Neural cell (in vitro differentiated cells): ENCODE results near the gene GLDC. TPM values are rescaled to one million over a fixed set of nuclear protein-coding genes. Genes with fewer than 3 reads are reported as not detected.
A peak's percentile ranks its signal among the peaks of the same experiment; 100 is the strongest.
"Not testable (repeated sequence)": the region's sequence is repeated elsewhere in the genome, so short reads cannot be mapped to it uniquely, and the experiment has no call there.

ENCODE experiments used
- H2AFZ ChIP-seq: fragments of 200-600, 300-800 bp; sonication (generic), shearing (Covaris generic); 2 replicates; pipeline ENCODE4 v1.6.0; 2014; ENCODE audit warnings: low read depth, mild to moderate bottlenecking, antibody characterized with exemption, low read length, moderate library complexity
- H3F3A ChIP-seq: fragments of 200-600 bp; shearing (Covaris generic); 2 replicates; pipeline ENCODE4 v1.6.1; 2016; ENCODE audit warnings: mild to moderate bottlenecking, moderate library complexity, mixed read lengths, antibody characterized with exemption, low read length; ENCODE audit not compliant: insufficient read depth, poor library complexity, severe bottlenecking
- H3K27ac ChIP-seq: fragments of 200-600, 300-800 bp; sonication (generic), shearing (Covaris generic); 2 replicates; pipeline ENCODE4 v1.5.1; 2014; ENCODE audit warnings: mild to moderate bottlenecking, low read length, moderate library complexity
- H3K27me3 ChIP-seq: fragments of 300-800, 200-600 bp; sonication (generic), shearing (Covaris generic); 2 replicates; pipeline ENCODE4 v1.6.0; 2014; ENCODE audit warnings: mild to moderate bottlenecking, low read depth, low read length, moderate library complexity; ENCODE audit not compliant: insufficient read depth
- H3K36me3 ChIP-seq: fragments of 300-800, 200-600 bp; sonication (generic), shearing (Covaris generic); 2 replicates; pipeline ENCODE4 v1.5.1; 2014; ENCODE audit warnings: mild to moderate bottlenecking, antibody characterized with exemption, low read length, moderate library complexity; ENCODE audit not compliant: insufficient read depth
- H3K4me2 ChIP-seq: fragments of 300-800, 200-600 bp; sonication (generic), shearing (Covaris generic); 2 replicates; pipeline ENCODE4 v1.6.0; 2014; ENCODE audit warnings: mild to moderate bottlenecking, low read length
- H3K4me3 ChIP-seq: fragments of 300-800, 200-600 bp; sonication (generic), shearing (Covaris generic); 2 replicates; pipeline ENCODE4 v1.5.1; 2014; ENCODE audit warnings: mild to moderate bottlenecking, low read length, moderate library complexity
- H3K79me2 ChIP-seq: fragments of 200-600 bp; shearing (Covaris generic); replicated peaks from 2 replicates; pipeline ENCODE4 v1.6.0; 2014; ENCODE audit warnings: mild to moderate bottlenecking, low read length, moderate library complexity; ENCODE audit not compliant: insufficient read depth
- H3K9ac ChIP-seq: fragments of 300-800, 200-600 bp; sonication (generic), shearing (Covaris generic); 2 replicates; pipeline ENCODE4 v1.6.1; 2016; ENCODE audit warnings: mild to moderate bottlenecking, low read length, mixed read lengths
- H3K9me2 ChIP-seq: fragments of 200-600 bp; shearing (Covaris generic); 2 replicates; pipeline ENCODE4 v1.6.1; 2016; ENCODE audit warnings: mild to moderate bottlenecking, low read length, mixed read lengths; ENCODE audit not compliant: insufficient read depth
- H3K9me3 ChIP-seq: fragments of 200-600, 300-800 bp; sonication (generic), shearing (Covaris generic); 2 replicates; pipeline ENCODE4 v1.6.1; 2016; ENCODE audit warnings: mild to moderate bottlenecking, mixed run types, low read length, moderate library complexity, mixed read lengths
- H4K20me1 ChIP-seq: fragments of 200-600 bp; shearing (Covaris generic); 2 replicates; pipeline ENCODE4 v1.6.1; 2016; ENCODE audit warnings: mild to moderate bottlenecking, mixed run types; ENCODE audit not compliant: insufficient read depth
- EP300 ChIP-seq: fragments of 450-650 bp; conservative IDR thresholded peaks from 2 replicates; pipeline ENCODE4 v1.6.1; 2014; ENCODE audit warnings: antibody characterized with exemption, mild to moderate bottlenecking, moderate library complexity; ENCODE audit not compliant: poor library complexity, severe bottlenecking
- EZH2 ChIP-seq: fragments of 200-600, 300-800 bp; shearing (Covaris generic), sonication (generic); IDR thresholded peaks from 2 replicates; pipeline ENCODE4 v1.6.1; 2014; ENCODE audit warnings: antibody characterized with exemption, low read length, borderline replicate concordance, mild to moderate bottlenecking; ENCODE audit not compliant: insufficient read depth, poor library complexity, severe bottlenecking
- MXI1 ChIP-seq: fragments of 450-650 bp; conservative IDR thresholded peaks from 2 replicates; pipeline ENCODE4 v1.6.1; 2014; ENCODE audit warnings: antibody characterized with exemption, mild to moderate bottlenecking; ENCODE audit not compliant: poor library complexity, severe bottlenecking
- POLR2AphosphoS5 ChIP-seq: IDR thresholded peaks from 2 replicates; pipeline ENCODE4 v1.6.1; 2012
- RAD21 ChIP-seq: fragments of 450-650 bp; conservative IDR thresholded peaks from 2 replicates; pipeline ENCODE4 v1.6.1; 2014; ENCODE audit warnings: antibody characterized with exemption, mild to moderate bottlenecking, moderate library complexity
- REST ChIP-seq: IDR thresholded peaks from 2 replicates; pipeline ENCODE4 v1.6.1; 2012; ENCODE audit warnings: borderline replicate concordance
- SMC3 ChIP-seq: fragments of 450-650 bp; conservative IDR thresholded peaks from 2 replicates; pipeline ENCODE4 v1.6.1; 2014; ENCODE audit warnings: antibody characterized with exemption, mild to moderate bottlenecking, moderate library complexity; ENCODE audit not compliant: poor library complexity
- TAF1 ChIP-seq: IDR thresholded peaks from 2 replicates; pipeline ENCODE4 v1.6.1; 2012; ENCODE audit warnings: low read depth
- polyA plus RNA-seq: library from polyadenylated mRNA; depleted of rRNA; stranded (reverse); fragments of >200 nt; gene quantifications from 2 replicates; pipeline ENCODE4 v1.2.3, GENCODE V29; 2014
- TF ChIP-seq, protein P1 (sequence below): fragments of 450-650 bp; IDR thresholded peaks from 2 replicates; pipeline ENCODE4 v1.5.1; 2014; ENCODE audit warnings: antibody characterized with exemption, mild to moderate bottlenecking, moderate library complexity; ENCODE audit not compliant: poor library complexity, severe bottlenecking

GLDC gene
- polyA plus RNA-seq, 1 donor from 2014 or later: 11.4 TPM

- no peak for TF ChIP-seq SMC3
- no peak for TF ChIP-seq REST
- peak; percentile 23 for TF ChIP-seq EP300
- no peak for TF ChIP-seq MXI1
Measured at GRCh38 chr9:6543204-6543603, 102.3 kb downstream of the GLDC start.

DNA sequence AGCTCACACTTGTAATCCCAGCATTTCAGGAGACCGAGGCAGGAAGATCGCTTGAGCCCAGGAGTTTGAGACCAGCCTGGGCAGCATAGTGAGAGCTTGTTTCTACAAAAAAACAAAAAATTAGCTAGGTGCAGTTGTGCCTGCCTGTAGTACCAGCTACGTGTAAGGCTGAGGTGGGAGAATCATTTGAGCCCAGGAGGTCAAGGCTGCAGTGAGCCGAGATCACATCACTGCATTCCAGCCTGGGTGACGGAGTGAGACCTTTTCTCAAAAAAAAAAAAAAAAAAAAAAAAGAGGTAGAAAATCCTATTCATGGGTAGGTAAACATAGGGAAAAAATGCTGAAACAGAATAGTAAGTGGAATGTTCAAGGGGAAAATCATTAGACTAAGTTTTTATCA lies 102.9 kb downstream of the GLDC start:
- H3K27me3 ChIP-seq, H3K9me3 ChIP-seq, H3K9ac ChIP-seq, H3K79me2 ChIP-seq, H3K27ac ChIP-seq, H3K9me2 ChIP-seq, H3K36me3 ChIP-seq, H2AFZ ChIP-seq, H4K20me1 ChIP-seq, H3K4me3 ChIP-seq, H3K4me2 ChIP-seq, H3F3A ChIP-seq: not testable (repeated sequence)

More at GRCh38 chr9:6543204-6543603, 102.3 kb downstream of the GLDC start:
- H3K9me2 ChIP-seq: no peaks in the 10 kb centered on the region
- peak overlapping the region; percentile 49 for H3K27ac ChIP-seq
- H3K79me2 ChIP-seq: no peaks in the 10 kb centered on the region
- H3F3A ChIP-seq: no peaks in the 10 kb centered on the region
- no peaks in the 10 kb centered on the region for H3K27me3 ChIP-seq
- peak overlapping the region; percentile 16 for H3K9ac ChIP-seq
- no peaks in the 10 kb centered on the region for H3K9me3 ChIP-seq
- no peaks in the 10 kb centered on the region for H4K20me1 ChIP-seq
- H2AFZ ChIP-seq: no peak overlapping the region
- no peak overlapping the region for H3K4me2 ChIP-seq
- H3K36me3 ChIP-seq: no peaks in the 10 kb centered on the region
- H3K4me3 ChIP-seq: no peak overlapping the region

DNA sequence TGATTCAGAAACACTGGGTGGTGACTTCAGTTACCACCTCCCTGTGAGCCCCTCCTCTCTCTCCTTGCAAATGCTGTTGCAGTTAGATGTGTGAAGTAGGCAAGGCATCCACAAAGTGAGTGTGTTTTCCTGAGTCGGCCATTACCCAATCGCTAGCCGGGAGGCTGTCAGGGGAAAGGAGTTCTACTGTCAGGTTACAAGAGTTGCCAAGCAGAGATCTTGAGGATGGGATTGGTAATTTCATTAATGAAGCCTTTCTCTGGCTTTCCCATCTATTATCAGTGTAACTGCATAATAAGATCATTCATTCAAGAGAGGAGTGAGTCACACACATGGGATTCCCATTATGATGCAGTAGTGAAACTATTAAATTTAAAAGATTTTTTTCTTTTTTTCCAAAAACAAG lies 106.9 kb downstream of the GLDC start:
- no peaks in the 10 kb centered on the region for H3K9me3 ChIP-seq
- no peaks in the 10 kb centered on the region for H3K79me2 ChIP-seq
- no peak overlapping the region for H3K4me2 ChIP-seq
- no peak overlapping the region for H2AFZ ChIP-seq
- H3K27me3 ChIP-seq: no peaks in the 10 kb centered on the region
- no peaks in the 10 kb centered on the region for H3F3A ChIP-seq
- TF ChIP-seq EZH2 (no peak), TAF1 (no peak), POLR2AphosphoS5 (no peak), REST (no peak), EP300 (no peak), SMC3 (no peak), RAD21 (no peak), MXI1 (no peak)
- TF ChIP-seq, protein P1, sequence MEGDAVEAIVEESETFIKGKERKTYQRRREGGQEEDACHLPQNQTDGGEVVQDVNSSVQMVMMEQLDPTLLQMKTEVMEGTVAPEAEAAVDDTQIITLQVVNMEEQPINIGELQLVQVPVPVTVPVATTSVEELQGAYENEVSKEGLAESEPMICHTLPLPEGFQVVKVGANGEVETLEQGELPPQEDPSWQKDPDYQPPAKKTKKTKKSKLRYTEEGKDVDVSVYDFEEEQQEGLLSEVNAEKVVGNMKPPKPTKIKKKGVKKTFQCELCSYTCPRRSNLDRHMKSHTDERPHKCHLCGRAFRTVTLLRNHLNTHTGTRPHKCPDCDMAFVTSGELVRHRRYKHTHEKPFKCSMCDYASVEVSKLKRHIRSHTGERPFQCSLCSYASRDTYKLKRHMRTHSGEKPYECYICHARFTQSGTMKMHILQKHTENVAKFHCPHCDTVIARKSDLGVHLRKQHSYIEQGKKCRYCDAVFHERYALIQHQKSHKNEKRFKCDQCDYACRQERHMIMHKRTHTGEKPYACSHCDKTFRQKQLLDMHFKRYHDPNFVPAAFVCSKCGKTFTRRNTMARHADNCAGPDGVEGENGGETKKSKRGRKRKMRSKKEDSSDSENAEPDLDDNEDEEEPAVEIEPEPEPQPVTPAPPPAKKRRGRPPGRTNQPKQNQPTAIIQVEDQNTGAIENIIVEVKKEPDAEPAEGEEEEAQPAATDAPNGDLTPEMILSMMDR: no peak
- no peak overlapping the region for H3K9ac ChIP-seq
- H3K9me2 ChIP-seq: no peaks in the 10 kb centered on the region
- H4K20me1 ChIP-seq: no peaks in the 10 kb centered on the region
- H3K27ac ChIP-seq: no peak overlapping the region
- H3K4me3 ChIP-seq: no peak overlapping the region
- no peaks in the 10 kb centered on the region for H3K36me3 ChIP-seq
